AG04450 (cell line): ENCODE results near the gene INPP5A. TPM values are rescaled to one million over a fixed set of nuclear protein-coding genes. Genes with fewer than 3 reads are reported as not detected.

Experiments
- CTCF ChIA-PET: fragments of 300-600, 350-600 bp; formaldehyde crosslinking; extraction: SDS; loops from one replicate; lab custom pipeline; 2022; ENCODE audit warnings: antibody characterized with exemption, inconsistent platforms; lab: Charles Lee
- POLR2A ChIA-PET: fragments of 350-600 bp; formaldehyde crosslinking; extraction: SDS; loops from one replicate; lab custom pipeline; 2021; ENCODE audit warnings: antibody characterized with exemption, inconsistent platforms; lab: Yijun Ruan, JAX
- DNase-seq: peaks from one replicate; pipeline ENCODE4 v3.0.0-alpha.2; 2011; ENCODE audit warnings: low read depth, low spot score
- H3K27ac ChIP-seq: one replicate; pipeline ENCODE4 v1.5.1; 2012; ENCODE audit warnings: low read depth, low read length, control low read depth
- H3K27me3 ChIP-seq: one replicate; pipeline ENCODE4 v1.6.0; 2012; ENCODE audit warnings: low read length; ENCODE audit not compliant: control insufficient read depth, insufficient read depth
- H3K4me3 ChIP-seq: 2 replicates; pipeline ENCODE4 v1.5.1; 2011; ENCODE audit warnings: mild to moderate bottlenecking, low read depth, low read length, control low read depth
- H3K9me3 ChIP-seq: 2 replicates; pipeline ENCODE4 v1.5.1; 2012; ENCODE audit warnings: low read length; ENCODE audit not compliant: control insufficient read depth, insufficient read depth
- CTCF ChIP-seq: IDR thresholded peaks from 2 replicates; pipeline ENCODE4 v1.5.1; 2011; ENCODE audit warnings: low read depth, low read length, control low read depth, inconsistent platforms
- polyA plus RNA-seq: library from polyadenylated mRNA; depleted of rRNA; stranded (reverse); fragments of >200 nt; gene quantifications from 2 replicates; pipeline ENCODE4 v1.2.3, GENCODE V29; 2011

INPP5A gene
- polyA plus RNA-seq, 1 experiment = 22.5 TPM

GRCh38 chr10:132655735-132656134 lies 118.1 kb downstream of the INPP5A start:
- no peak for DNase-seq
- POLR2A ChIA-PET = no interaction called here
- TF ChIP-seq CTCF = no peak
- H3K27me3 ChIP-seq = no peaks in the 10 kb centered on the region
- no peak overlapping the region for H3K27ac ChIP-seq
- H3K4me3 ChIP-seq = no peak overlapping the region
- CTCF ChIA-PET = interaction anchor here (1.0 to 2.4 kb wide), 9 partner anchors 11 to 674 kb away, joined by 3 to 20 read pairs (median 6); no protein-coding TSS in a partner anchor
- peaks cover 6% of the 10 kb centered on the region; the same call in 1 of the 2 replicates for H3K9me3 ChIP-seq

GRCh38 chr10:132656283-132657126 lies 118.9 kb downstream of the INPP5A start:
- ChIA-PET POLR2A (no interaction called here), CTCF (interaction anchor here (1.7 to 2.1 kb wide), 2 partner anchors 15 to 673 kb away, joined by 4 to 8 read pairs; no protein-coding TSS in a partner anchor)
- no peak overlapping the region for H3K4me3 ChIP-seq
- no peak overlapping the region for H3K27ac ChIP-seq
- no peak for DNase-seq
- H3K9me3 ChIP-seq = peaks cover 8% of the 10 kb centered on the region
- no peaks in the 10 kb centered on the region for H3K27me3 ChIP-seq
- TF ChIP-seq CTCF = no peak

- DNase-seq = no peak
Measured at GRCh38 chr10:132657127-132657706, 119.6 kb downstream of the INPP5A start.

GRCh38 chr10:132657748-132658147 lies 120.2 kb downstream of the INPP5A start:
- POLR2A ChIA-PET = no interaction called here

More at GRCh38 chr10:132657127-132657706, 119.6 kb downstream of the INPP5A start:
- CTCF ChIA-PET = interaction anchor here (0.7 kb wide), 1 partner anchor 236 kb away, joined by 3 read pairs; no protein-coding TSS in a partner anchor
- Histone ChIP-seq H3K9me3 (peaks cover 8% of the 10 kb centered on the region), H3K27ac (no peak overlapping the region), H3K4me3 (no peak overlapping the region), H3K27me3 (no peaks in the 10 kb centered on the region)
- POLR2A ChIA-PET = no interaction called here
- no peak for TF ChIP-seq CTCF

More at GRCh38 chr10:132657748-132658147, 120.2 kb downstream of the INPP5A start:
- Histone ChIP-seq H3K9me3 (peaks cover 8% of the 10 kb centered on the region), H3K4me3 (no peak overlapping the region), H3K27me3 (no peaks in the 10 kb centered on the region), H3K27ac (no peak overlapping the region)
- TF ChIP-seq CTCF = no peak
- CTCF ChIA-PET = interaction anchor here (0.7 kb wide), 1 partner anchor 235 kb away, joined by 3 read pairs; no protein-coding TSS in a partner anchor
- DNase-seq = no peak
